Measurements from ENCODE around the gene IDS.
"Not testable (repeated sequence)": the region's sequence is repeated elsewhere in the genome, so short reads cannot be mapped to it uniquely, and the experiment has no call there.

The IDS gene

GRCh38 chrX:149493567-149494562 lies 11.2 kb downstream of the IDS start:
- Histone ChIP-seq H3K4me1 (ENCODE audit: low read length) (no peaks in the 10 kb centered on the region), H4K20me1 (ENCODE audit: insufficient read depth, low read length) (no peaks in the 10 kb centered on the region), H2AFZ (ENCODE audit: low read length) (no peak overlapping the region), H3F3A (ENCODE audit: insufficient read depth, low read length) (no peaks in the 10 kb centered on the region), H3K4me3 (ENCODE audit: low read length) (no peak overlapping the region), H3K79me2 (ENCODE audit: low read length) (0 out of 2 replicates have a peak, but pooled peaks cover 5% of the 10 kb centered on the region), H3K9me3 (replicated peaks; ENCODE audit: insufficient read depth, low read length) (no peaks in the 10 kb centered on the region), H3K27ac (ENCODE audit: low read length) (no peak overlapping the region), H3K27me3 (replicated peaks; ENCODE audit: insufficient read depth, low read length) (no peaks in the 10 kb centered on the region), H3K9ac (ENCODE audit: low read length) (no peak overlapping the region), H3K9me2 (replicated peaks; ENCODE audit: insufficient read depth, low read length) (no peaks in the 10 kb centered on the region), H3K36me3 (replicated peaks; ENCODE audit: insufficient read depth, low read length) (no peaks in the 10 kb centered on the region; the same call in 1 of the 2 replicates), H3K4me2 (ENCODE audit: low read depth, low read length) (no peak overlapping the region)
- no peak for DNase-seq
- TF ChIP-seq CTCF (IDR thresholded peaks at IDR 0.05; ENCODE audit: low read length) = no peak
- no peak for TF ChIP-seq EZH2 (optimal IDR thresholded peaks at IDR 0.05; ENCODE audit: low read depth, low read length)
- no peak for TF ChIP-seq EZH2phosphoT487 (IDR thresholded peaks at IDR 0.05; ENCODE audit: low read length)

DNA sequence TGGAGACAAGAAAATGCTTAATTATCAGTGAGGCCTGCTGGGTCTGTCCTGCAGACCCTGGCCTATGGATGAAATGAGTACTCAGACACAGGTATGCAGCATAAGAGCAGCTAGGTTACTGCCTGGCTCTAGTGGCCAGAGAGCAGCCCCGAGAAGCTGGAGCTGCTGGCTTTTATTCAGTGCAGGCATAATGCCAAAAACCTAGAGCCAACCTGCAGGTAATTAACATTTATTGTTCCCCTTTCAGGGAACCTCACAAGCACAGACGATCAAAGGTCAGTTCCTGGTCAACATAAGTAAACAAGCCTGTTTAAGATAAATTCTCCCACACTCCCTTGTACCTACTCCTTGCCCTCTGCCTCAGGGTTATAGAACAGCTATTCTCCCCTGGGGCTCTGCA lies 13.3 kb downstream of the IDS start:
- H3K27ac ChIP-seq (ENCODE audit: low read length) = no peak overlapping the region
- H4K20me1 ChIP-seq (ENCODE audit: insufficient read depth, low read length) = no peaks in the 10 kb centered on the region
- H3K36me3 ChIP-seq (replicated peaks; ENCODE audit: insufficient read depth, low read length) = no peaks in the 10 kb centered on the region
- H2AFZ ChIP-seq (ENCODE audit: low read length) = no peak overlapping the region
- TF ChIP-seq EZH2phosphoT487 (IDR thresholded peaks at IDR 0.05; ENCODE audit: low read length) = no peak
- TF ChIP-seq EZH2 (optimal IDR thresholded peaks at IDR 0.05; ENCODE audit: low read depth, low read length) = no peak
- no peak for TF ChIP-seq CTCF (IDR thresholded peaks at IDR 0.05; ENCODE audit: low read length)
- no peaks in the 10 kb centered on the region for H3K9me3 ChIP-seq (replicated peaks; ENCODE audit: insufficient read depth, low read length)
- DNase-seq = no peak
- H3K79me2 ChIP-seq (ENCODE audit: low read length) = no peaks in the 10 kb centered on the region
- H3K9me2 ChIP-seq (replicated peaks; ENCODE audit: insufficient read depth, low read length) = no peaks in the 10 kb centered on the region
- H3K4me2 ChIP-seq (ENCODE audit: low read depth, low read length) = no peak overlapping the region
- H3K4me1 ChIP-seq (ENCODE audit: low read length) = no peaks in the 10 kb centered on the region
- no peaks in the 10 kb centered on the region for H3K27me3 ChIP-seq (replicated peaks; ENCODE audit: insufficient read depth, low read length)
- no peaks in the 10 kb centered on the region for H3F3A ChIP-seq (ENCODE audit: insufficient read depth, low read length)
- no peak overlapping the region for H3K4me3 ChIP-seq (ENCODE audit: low read length)
- H3K9ac ChIP-seq (ENCODE audit: low read length) = no peak overlapping the region

DNA sequence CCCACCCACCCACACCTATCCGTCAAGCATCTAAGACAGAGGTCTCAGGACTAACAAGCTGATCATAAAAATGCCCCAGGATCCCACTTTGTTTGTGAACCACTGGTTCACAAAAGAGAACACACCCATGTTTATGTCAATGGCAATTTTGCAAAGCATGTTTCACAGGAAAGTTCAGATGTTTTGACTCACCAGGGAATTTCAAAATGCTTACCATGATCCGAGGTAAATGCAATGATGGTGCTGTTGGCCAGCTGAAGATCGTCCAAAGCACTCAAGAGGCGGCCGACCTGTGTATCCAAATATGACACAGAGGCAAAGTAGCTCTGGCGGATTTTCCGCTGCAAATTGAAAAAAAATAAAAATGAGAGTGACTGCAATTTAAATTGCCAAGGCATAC lies 15.0 kb downstream of the IDS start:
- Histone ChIP-seq H3K27me3 (replicated peaks; ENCODE audit: insufficient read depth, low read length) (no peaks in the 10 kb centered on the region), H3K9me3 (replicated peaks; ENCODE audit: insufficient read depth, low read length) (no peaks in the 10 kb centered on the region), H3K27ac (ENCODE audit: low read length) (no peak overlapping the region), H3K79me2 (ENCODE audit: low read length) (no peaks in the 10 kb centered on the region), H3K4me1 (ENCODE audit: low read length) (no peaks in the 10 kb centered on the region), H3K4me3 (ENCODE audit: low read length) (no peak overlapping the region), H3F3A (ENCODE audit: insufficient read depth, low read length) (no peaks in the 10 kb centered on the region), H3K4me2 (ENCODE audit: low read depth, low read length) (no peak overlapping the region), H4K20me1 (ENCODE audit: insufficient read depth, low read length) (no peaks in the 10 kb centered on the region), H3K9me2 (replicated peaks; ENCODE audit: insufficient read depth, low read length) (no peaks in the 10 kb centered on the region), H2AFZ (ENCODE audit: low read length) (no peak overlapping the region), H3K9ac (ENCODE audit: low read length) (no peak overlapping the region), H3K36me3 (replicated peaks; ENCODE audit: insufficient read depth, low read length) (no peaks in the 10 kb centered on the region)
- no peak for DNase-seq
- no peak for TF ChIP-seq CTCF (IDR thresholded peaks at IDR 0.05; ENCODE audit: low read length)
- TF ChIP-seq EZH2phosphoT487 (IDR thresholded peaks at IDR 0.05; ENCODE audit: low read length) = no peak
- TF ChIP-seq EZH2 (optimal IDR thresholded peaks at IDR 0.05; ENCODE audit: low read depth, low read length) = no peak

DNA sequence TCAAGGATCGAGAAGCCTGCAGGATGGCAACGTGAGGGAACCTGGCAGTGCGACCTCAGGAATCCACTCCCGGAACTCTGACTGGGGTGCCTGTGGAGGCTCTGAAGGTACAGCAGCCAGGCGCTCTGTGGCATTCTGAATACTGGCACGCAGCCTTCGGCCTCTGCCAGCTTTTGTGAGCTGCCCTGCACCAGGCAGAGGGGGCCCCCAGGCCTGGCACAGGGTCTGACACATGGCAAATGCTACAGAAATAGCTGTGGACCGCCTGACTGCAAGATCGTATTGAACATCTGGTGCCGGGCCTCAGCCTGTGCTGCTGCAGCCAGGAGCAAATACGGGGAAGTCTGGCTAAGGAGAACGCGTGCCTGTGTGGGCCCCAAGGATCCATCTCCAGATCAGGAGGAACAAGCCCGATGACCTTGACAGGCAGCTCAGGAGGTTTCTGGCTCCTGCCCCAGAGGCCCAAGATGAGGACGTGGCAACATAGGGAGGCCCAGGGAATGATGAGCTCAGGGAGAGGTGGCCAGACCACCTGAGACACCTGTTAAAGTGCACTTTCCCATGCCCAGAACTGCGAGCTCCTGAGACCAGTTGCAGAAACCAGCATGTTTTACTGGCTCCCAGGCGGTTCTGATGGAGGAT lies 16.6 kb downstream of the IDS start:
- H3K27me3 ChIP-seq (replicated peaks; ENCODE audit: insufficient read depth, low read length); H3K4me1 ChIP-seq (ENCODE audit: low read length); H3K9ac ChIP-seq (ENCODE audit: low read length); H4K20me1 ChIP-seq (ENCODE audit: insufficient read depth, low read length); H3K27ac ChIP-seq (ENCODE audit: low read length); H3K4me3 ChIP-seq (ENCODE audit: low read length); DNase-seq; H3K9me3 ChIP-seq (replicated peaks; ENCODE audit: insufficient read depth, low read length); H3K36me3 ChIP-seq (replicated peaks; ENCODE audit: insufficient read depth, low read length); H2AFZ ChIP-seq (ENCODE audit: low read length); H3F3A ChIP-seq (ENCODE audit: insufficient read depth, low read length); H3K4me2 ChIP-seq (ENCODE audit: low read depth, low read length); H3K79me2 ChIP-seq (ENCODE audit: low read length); H3K9me2 ChIP-seq (replicated peaks; ENCODE audit: insufficient read depth, low read length): not testable (repeated sequence)

DNA sequence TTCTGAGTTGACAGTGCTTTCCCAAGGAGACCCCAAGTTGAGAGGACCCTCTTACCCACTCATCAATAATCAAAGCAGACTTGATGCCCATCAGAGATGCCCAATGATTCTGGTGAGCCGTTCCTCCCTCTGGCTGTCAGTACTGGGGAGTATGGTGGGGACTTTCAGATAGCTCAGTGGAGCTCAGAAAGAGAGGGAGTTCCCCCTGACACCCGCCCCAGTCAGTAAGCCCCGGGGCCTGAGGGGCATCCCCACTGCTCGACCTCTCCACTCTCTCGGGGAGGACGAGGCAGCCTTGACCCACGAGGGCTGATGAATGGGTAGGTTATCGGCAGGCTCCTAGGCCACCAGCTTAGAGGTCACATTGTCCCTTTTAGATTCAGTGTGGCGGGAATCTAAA lies 17.1 kb downstream of the IDS start:
- not testable (repeated sequence) for H3K9me3 ChIP-seq (replicated peaks; ENCODE audit: insufficient read depth, low read length); H3K4me2 ChIP-seq (ENCODE audit: low read depth, low read length); H3K9me2 ChIP-seq (replicated peaks; ENCODE audit: insufficient read depth, low read length); H3K79me2 ChIP-seq (ENCODE audit: low read length); H3K4me3 ChIP-seq (ENCODE audit: low read length); H3K27me3 ChIP-seq (replicated peaks; ENCODE audit: insufficient read depth, low read length); H3K4me1 ChIP-seq (ENCODE audit: low read length); DNase-seq; H3K36me3 ChIP-seq (replicated peaks; ENCODE audit: insufficient read depth, low read length); H3F3A ChIP-seq (ENCODE audit: insufficient read depth, low read length); H2AFZ ChIP-seq (ENCODE audit: low read length); H3K27ac ChIP-seq (ENCODE audit: low read length); H4K20me1 ChIP-seq (ENCODE audit: insufficient read depth, low read length); H3K9ac ChIP-seq (ENCODE audit: low read length)
